ENCODE results near the gene EIPR1.

Gene EIPR1

DNA sequence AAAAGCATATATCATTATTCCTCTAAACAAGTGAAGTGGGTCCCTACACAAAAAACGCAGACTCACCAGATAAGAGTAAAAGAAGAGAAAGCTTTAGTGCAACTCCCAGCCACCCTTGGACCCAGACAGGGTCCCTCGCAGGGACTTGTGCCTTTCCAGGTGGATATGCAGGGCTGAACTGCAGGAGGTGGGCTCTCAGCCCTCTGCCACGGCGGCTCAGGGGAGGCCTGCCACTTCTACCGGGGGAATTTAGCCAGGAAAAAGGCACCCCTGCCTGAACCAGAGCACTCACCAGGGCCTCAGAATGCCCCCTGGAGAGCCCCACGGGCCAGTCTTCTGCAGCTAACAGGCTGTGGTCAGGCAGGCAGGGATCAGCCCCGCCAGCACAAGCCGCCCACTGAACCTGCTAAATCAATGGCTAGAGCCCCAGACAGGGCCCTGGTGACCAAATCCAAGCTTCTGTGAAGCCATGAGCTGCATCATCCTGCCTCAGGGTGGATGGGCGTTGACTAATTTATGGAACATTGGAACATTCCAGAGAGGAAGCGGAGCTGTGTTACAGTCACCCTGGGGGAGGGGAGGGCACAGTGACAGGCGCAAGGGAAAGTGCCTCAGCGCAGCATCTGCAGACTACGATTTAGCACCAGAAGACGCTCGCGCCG is 209.3 kb downstream of the EIPR1 start:
- no peak overlapping the region for H3K27ac ChIP-seq (ENCODE audit: low read depth, low read length)
- no peak overlapping the region for H3K4me3 ChIP-seq (ENCODE audit: insufficient read depth, low read length, poor library complexity, severe bottlenecking)
- no peak overlapping the region for H2AFZ ChIP-seq (ENCODE audit: low read depth, low read length, severe bottlenecking)
- no peaks in the 10 kb centered on the region for H4K20me1 ChIP-seq (ENCODE audit: low read depth, low read length)
- H3K79me2 ChIP-seq (ENCODE audit: insufficient read depth, low read length), result no peaks in the 10 kb centered on the region
- H3K27me3 ChIP-seq (ENCODE audit: low read length), result no peaks in the 10 kb centered on the region
- no peaks in the 10 kb centered on the region; the same call in 1 of the 2 replicates for H3K36me3 ChIP-seq (ENCODE audit: low read length)
- H3F3A ChIP-seq (ENCODE audit: insufficient read depth), result no peaks in the 10 kb centered on the region
- TF ChIP-seq, protein P1, sequence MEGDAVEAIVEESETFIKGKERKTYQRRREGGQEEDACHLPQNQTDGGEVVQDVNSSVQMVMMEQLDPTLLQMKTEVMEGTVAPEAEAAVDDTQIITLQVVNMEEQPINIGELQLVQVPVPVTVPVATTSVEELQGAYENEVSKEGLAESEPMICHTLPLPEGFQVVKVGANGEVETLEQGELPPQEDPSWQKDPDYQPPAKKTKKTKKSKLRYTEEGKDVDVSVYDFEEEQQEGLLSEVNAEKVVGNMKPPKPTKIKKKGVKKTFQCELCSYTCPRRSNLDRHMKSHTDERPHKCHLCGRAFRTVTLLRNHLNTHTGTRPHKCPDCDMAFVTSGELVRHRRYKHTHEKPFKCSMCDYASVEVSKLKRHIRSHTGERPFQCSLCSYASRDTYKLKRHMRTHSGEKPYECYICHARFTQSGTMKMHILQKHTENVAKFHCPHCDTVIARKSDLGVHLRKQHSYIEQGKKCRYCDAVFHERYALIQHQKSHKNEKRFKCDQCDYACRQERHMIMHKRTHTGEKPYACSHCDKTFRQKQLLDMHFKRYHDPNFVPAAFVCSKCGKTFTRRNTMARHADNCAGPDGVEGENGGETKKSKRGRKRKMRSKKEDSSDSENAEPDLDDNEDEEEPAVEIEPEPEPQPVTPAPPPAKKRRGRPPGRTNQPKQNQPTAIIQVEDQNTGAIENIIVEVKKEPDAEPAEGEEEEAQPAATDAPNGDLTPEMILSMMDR (IDR thresholded peaks at IDR 0.05; ENCODE audit: insufficient read depth, low read length, poor library complexity, severe bottlenecking), result no peak
- no peak for TF ChIP-seq EZH2phosphoT487 (conservative IDR thresholded peaks at IDR 0.05; ENCODE audit: low read length)
- H3K9ac ChIP-seq (ENCODE audit: low read length), result no peak overlapping the region
- no peak overlapping the region for H3K4me2 ChIP-seq (ENCODE audit: low read depth, low read length, poor library complexity, severe bottlenecking)
- no peaks in the 10 kb centered on the region for H3K9me2 ChIP-seq (replicated peaks; ENCODE audit: insufficient read depth, low read length)
- H3K9me3 ChIP-seq (ENCODE audit: insufficient read depth, low read length), result peaks cover 9% of the 10 kb centered on the region; the same call in 1 of the 2 replicates

DNA sequence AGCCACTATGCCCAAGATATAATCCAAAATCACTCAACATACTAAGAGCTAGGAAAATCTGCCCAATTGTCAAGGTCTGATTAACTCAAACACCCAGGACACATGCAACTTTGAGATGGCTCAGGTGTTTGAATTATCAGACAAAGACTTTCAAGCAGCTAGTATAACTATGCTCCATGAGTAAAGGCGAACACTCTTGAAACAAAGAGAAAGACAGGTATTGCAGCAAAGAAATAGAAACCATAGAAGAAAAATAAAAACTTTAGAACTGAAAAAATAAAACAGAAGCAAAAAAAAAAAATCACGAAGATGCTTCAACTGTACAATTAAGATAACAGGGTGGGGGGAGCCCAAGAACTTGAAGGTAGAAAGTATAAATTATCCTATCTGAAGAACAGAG is 214.2 kb downstream of the EIPR1 start:
- no peak for TF ChIP-seq EZH2phosphoT487 (conservative IDR thresholded peaks at IDR 0.05; ENCODE audit: low read length)
- TF ChIP-seq, protein P1 (IDR thresholded peaks at IDR 0.05; ENCODE audit: insufficient read depth, low read length, poor library complexity, severe bottlenecking), result no peak
- no peaks in the 10 kb centered on the region for H4K20me1 ChIP-seq (ENCODE audit: low read depth, low read length)
- H3K36me3 ChIP-seq (ENCODE audit: low read length), result no peaks in the 10 kb centered on the region; the same call in 1 of the 2 replicates
- H2AFZ ChIP-seq (ENCODE audit: low read depth, low read length, severe bottlenecking), result no peak overlapping the region
- no peak overlapping the region for H3K4me3 ChIP-seq (ENCODE audit: insufficient read depth, low read length, poor library complexity, severe bottlenecking)
- H3K9ac ChIP-seq (ENCODE audit: low read length), result no peak overlapping the region
- no peaks in the 10 kb centered on the region for H3K79me2 ChIP-seq (ENCODE audit: insufficient read depth, low read length)
- no peaks in the 10 kb centered on the region for H3K9me2 ChIP-seq (replicated peaks; ENCODE audit: insufficient read depth, low read length)
- peaks cover 9% of the 10 kb centered on the region; the same call in 1 of the 2 replicates for H3K9me3 ChIP-seq (ENCODE audit: insufficient read depth, low read length)
- H3K4me2 ChIP-seq (ENCODE audit: low read depth, low read length, poor library complexity, severe bottlenecking), result no peak overlapping the region
- H3F3A ChIP-seq (ENCODE audit: insufficient read depth), result no peaks in the 10 kb centered on the region
- no peaks in the 10 kb centered on the region for H3K27me3 ChIP-seq (ENCODE audit: low read length)
- no peak overlapping the region for H3K27ac ChIP-seq (ENCODE audit: low read depth, low read length)

DNA sequence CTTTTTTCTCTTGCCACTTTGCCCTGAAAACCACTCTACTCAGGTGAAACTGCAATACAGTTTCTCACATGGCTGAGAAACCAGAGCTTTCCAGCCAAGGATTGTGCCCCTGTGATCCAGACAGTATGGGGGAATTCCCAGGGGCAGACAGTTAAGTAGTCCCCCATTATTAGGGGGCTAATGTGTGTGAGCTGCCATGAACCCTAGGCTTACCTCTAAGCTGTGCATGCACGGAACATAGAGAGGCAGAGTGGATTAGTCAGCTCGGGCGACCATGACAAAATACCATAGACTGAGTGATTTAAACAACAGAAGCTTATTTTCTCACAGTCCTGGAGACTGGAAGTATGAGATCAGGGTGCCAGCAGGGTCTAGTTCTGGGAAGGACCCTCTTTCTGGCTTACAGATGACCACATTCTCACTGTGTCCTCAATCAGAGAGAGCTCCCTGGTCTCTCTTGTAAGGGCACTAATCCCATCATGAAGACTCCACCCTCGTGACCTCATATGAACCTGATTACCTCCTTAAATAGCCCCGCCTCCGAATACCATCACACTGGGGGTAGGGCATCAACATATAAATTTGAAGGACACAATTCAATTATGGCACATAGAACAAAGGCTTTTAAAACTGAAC is 215.1 kb downstream of the EIPR1 start:
- no peaks in the 10 kb centered on the region; the same call in 1 of the 2 replicates for H3K36me3 ChIP-seq (ENCODE audit: low read length)
- TF ChIP-seq EZH2phosphoT487 (conservative IDR thresholded peaks at IDR 0.05; ENCODE audit: low read length), result no peak
- TF ChIP-seq, protein P1 (IDR thresholded peaks at IDR 0.05; ENCODE audit: insufficient read depth, low read length, poor library complexity, severe bottlenecking), result no peak
- no peak overlapping the region for H2AFZ ChIP-seq (ENCODE audit: low read depth, low read length, severe bottlenecking)
- no peaks in the 10 kb centered on the region for H3K27me3 ChIP-seq (ENCODE audit: low read length)
- H3K4me2 ChIP-seq (ENCODE audit: low read depth, low read length, poor library complexity, severe bottlenecking), result no peak overlapping the region
- no peaks in the 10 kb centered on the region for H3K9me2 ChIP-seq (replicated peaks; ENCODE audit: insufficient read depth, low read length)
- H4K20me1 ChIP-seq (ENCODE audit: low read depth, low read length), result no peaks in the 10 kb centered on the region
- no peak overlapping the region for H3K9ac ChIP-seq (ENCODE audit: low read length)
- no peak overlapping the region for H3K27ac ChIP-seq (ENCODE audit: low read depth, low read length)
- no peaks in the 10 kb centered on the region for H3K79me2 ChIP-seq (ENCODE audit: insufficient read depth, low read length)
- no peaks in the 10 kb centered on the region for H3F3A ChIP-seq (ENCODE audit: insufficient read depth)
- H3K4me3 ChIP-seq (ENCODE audit: insufficient read depth, low read length, poor library complexity, severe bottlenecking), result no peak overlapping the region
- H3K9me3 ChIP-seq (ENCODE audit: insufficient read depth, low read length), result peaks cover 9% of the 10 kb centered on the region; the same call in 1 of the 2 replicates
